GM12873 (cell line): Measurements from ENCODE around the gene IL6.

Source experiments
- TF ChIP-seq, protein P1 (sequence below): IDR thresholded peaks from 2 replicates; pipeline ENCODE4 v1.5.1; 2012; ENCODE audit warnings: low read depth, mild to moderate bottlenecking, moderate library complexity, low read length, control low read depth; ENCODE audit not compliant: insufficient read depth; ENCODE audit errors: missing control alignments

The IL6 gene

GRCh38 chr7:22688084-22688483, 38.9 kb upstream of the IL6 start:
- TF ChIP-seq, protein P1, sequence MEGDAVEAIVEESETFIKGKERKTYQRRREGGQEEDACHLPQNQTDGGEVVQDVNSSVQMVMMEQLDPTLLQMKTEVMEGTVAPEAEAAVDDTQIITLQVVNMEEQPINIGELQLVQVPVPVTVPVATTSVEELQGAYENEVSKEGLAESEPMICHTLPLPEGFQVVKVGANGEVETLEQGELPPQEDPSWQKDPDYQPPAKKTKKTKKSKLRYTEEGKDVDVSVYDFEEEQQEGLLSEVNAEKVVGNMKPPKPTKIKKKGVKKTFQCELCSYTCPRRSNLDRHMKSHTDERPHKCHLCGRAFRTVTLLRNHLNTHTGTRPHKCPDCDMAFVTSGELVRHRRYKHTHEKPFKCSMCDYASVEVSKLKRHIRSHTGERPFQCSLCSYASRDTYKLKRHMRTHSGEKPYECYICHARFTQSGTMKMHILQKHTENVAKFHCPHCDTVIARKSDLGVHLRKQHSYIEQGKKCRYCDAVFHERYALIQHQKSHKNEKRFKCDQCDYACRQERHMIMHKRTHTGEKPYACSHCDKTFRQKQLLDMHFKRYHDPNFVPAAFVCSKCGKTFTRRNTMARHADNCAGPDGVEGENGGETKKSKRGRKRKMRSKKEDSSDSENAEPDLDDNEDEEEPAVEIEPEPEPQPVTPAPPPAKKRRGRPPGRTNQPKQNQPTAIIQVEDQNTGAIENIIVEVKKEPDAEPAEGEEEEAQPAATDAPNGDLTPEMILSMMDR, result no peak

DNA sequence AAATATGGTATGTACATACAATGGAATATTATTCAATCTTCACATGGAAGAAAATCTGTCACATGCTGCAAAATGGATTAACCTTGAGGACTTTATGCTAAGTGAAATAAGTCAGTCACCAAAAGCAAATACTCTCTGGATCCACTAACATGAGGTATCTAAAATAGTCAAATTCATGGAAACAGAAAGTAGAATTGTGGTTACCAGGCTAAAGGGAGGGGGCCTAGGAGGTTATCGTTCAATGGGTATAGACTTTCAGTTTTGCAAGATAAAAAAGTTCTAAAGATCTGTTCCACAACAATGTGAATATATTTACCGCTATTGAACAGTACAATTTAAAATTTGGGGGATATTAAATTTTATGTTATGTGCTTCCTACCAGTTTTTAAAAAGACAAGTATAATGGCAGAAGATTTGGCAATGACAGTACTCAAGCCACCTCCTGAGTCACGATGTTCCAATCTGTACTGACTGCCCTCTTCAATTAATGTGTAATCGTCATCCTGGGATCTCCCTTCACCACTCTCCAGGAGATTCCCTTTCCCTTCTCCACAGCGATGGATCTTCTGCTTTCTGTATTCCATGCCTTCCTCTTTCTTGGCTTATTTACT, 32.3 kb upstream of the IL6 start:
- TF ChIP-seq, protein P1, result no peak

DNA sequence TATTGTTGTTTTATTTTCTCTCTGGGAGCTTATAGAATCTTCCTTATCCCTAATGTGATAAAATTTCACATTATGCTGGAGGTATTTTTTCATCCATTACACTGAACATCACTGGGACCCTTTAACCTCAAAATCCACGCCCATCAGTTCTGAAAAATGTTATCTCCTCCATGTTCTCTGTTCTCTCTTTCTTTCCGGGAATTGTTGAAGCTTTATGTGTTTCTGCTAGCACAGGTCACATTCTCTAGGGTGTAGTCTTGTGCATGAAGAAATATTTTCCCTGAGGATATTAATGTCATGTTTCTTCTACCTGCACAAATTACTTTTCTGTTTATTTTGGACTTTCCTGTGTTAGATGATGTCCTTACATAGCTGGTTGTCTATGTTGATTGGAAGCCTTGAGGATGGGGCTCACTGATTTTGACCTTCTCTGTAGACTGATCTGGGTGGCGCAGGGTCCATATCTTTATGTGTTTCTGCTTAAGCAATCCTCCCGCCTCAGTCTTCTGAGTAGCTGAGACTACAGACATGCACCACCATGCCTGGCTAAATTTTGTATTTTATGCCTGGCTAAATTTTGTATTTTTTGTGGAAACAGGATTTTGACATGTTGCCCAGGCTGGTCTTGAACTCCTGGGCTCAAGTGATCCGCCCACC, 31.4 kb upstream of the IL6 start:
- TF ChIP-seq, protein P1, result no peak

DNA sequence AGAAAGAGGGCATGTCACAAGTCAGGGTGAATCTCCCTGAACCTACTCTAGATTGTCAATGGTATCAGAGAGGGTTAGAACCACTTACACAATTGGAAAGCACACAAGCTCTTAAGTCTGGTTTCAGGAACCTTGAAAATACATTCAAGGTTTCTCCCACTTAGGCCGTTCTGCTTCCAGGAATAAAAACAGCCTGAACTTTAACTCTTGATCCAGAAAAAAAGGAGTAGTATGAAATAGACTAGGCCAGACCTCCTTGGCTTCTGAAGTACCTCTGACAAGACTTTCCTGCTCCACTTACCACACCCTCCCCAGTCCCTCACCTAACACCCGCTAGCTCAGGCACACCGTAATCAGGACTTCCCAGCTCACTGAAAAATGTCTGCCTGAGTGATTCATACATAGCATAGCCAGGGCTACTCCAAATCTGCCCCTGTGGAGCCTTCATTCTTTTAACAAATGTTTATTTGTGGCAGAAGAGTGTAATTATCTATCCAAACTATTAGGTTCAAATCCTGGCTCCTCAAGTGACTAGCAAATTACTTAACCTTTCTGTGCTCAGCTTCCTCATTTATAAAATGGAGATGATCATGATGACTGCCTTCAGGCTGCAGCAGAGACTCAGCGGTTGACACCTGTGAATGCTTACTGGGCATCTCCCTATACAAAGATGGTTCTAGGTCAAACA, 30.3 kb upstream of the IL6 start:
- TF ChIP-seq, protein P1, result no peak

- TF ChIP-seq, protein P1, result no peak
Measured at GRCh38 chr7:22697322-22697859, 29.6 kb upstream of the IL6 start.

GRCh38 chr7:22697876-22698606, 29.0 kb upstream of the IL6 start:
- TF ChIP-seq, protein P1, result no peak

DNA sequence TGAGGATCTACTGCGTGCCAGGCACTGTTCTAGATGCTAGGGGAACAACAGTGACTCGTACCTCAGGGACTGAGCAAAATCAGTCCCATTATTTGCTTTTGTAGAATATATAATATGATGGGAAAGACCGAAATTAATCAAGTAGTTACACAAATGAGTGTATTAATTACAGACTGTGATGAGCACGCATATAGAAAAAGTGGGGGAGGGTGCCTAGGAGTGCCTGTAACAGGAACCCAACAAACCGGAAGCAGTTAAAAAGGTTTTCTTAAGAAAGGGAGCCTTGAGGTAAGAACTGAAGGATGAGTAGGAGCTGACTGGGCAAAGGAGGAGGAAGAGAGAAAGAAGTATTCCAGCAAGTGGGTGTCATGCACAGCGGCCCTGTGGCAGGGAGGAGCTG, 28.2 kb upstream of the IL6 start:
- TF ChIP-seq, protein P1, result no peak
